HepG2 (cell line): ENCODE measurements around the gene ALDH2. TPM values are rescaled to one million over a fixed set of nuclear protein-coding genes. Genes with fewer than 3 reads are reported as not detected.

Experiments used
- ARNT ChIP-seq: fragments of 450-650 bp; IDR thresholded peaks from 2 replicates; pipeline ENCODE4 v1.6.1; 2017
- CEBPZ ChIP-seq: IDR thresholded peaks from 2 replicates; pipeline ENCODE4 v1.6.1; 2012; ENCODE audit warnings: low read length, improper control_type of control experiment
- HHEX ChIP-seq: IDR thresholded peaks from 2 replicates; pipeline ENCODE4 v1.6.1; 2016; ENCODE audit warnings: control low read depth
- HMG20A ChIP-seq: IDR thresholded peaks from 2 replicates; pipeline ENCODE4 v1.6.1; 2016; ENCODE audit warnings: borderline replicate concordance
- NCOA2 ChIP-seq: sonication (generic); formaldehyde crosslinking; IDR thresholded peaks from 2 replicates; pipeline ENCODE4 v1.8.0; 2022; ENCODE audit warnings: inconsistent platforms
- NFE2 ChIP-seq: sonication (generic); formaldehyde crosslinking; IDR thresholded peaks from 2 replicates; pipeline ENCODE4 v1.4.0; 2020; ENCODE audit warnings: missing genetic modification reagents
- NR2F2 ChIP-seq: IDR thresholded peaks from 2 replicates; pipeline ENCODE4 v1.6.1; 2012; ENCODE audit warnings: low read depth, inconsistent platforms, borderline replicate concordance
- SP5 ChIP-seq: IDR thresholded peaks from 2 replicates; pipeline ENCODE4 v1.6.1; 2016; ENCODE audit warnings: low read depth, borderline replicate concordance
- ZNF10 ChIP-seq: sonication (generic); formaldehyde crosslinking; IDR thresholded peaks from 2 replicates; pipeline ENCODE4 v1.4.0; 2020; ENCODE audit warnings: mild to moderate bottlenecking, low read depth, missing genetic modification reagents, borderline replicate concordance
- ZNF383 ChIP-seq: sonication (generic); formaldehyde crosslinking; IDR thresholded peaks from 2 replicates; pipeline ENCODE4 v1.4.0; 2020; ENCODE audit warnings: missing genetic modification reagents, mild to moderate bottlenecking, borderline replicate concordance
- ZNF530 ChIP-seq: sonication (generic); formaldehyde crosslinking; IDR thresholded peaks from 2 replicates; pipeline ENCODE4 v1.5.0; 2020; ENCODE audit warnings: low read depth, mild to moderate bottlenecking, missing genetic modification reagents
- ZNF839 ChIP-seq: sonication (generic); formaldehyde crosslinking; IDR thresholded peaks from 2 replicates; pipeline ENCODE4 v1.4.0; 2020; ENCODE audit warnings: missing genetic modification reagents, mild to moderate bottlenecking, borderline replicate concordance
- polyA plus RNA-seq, 8 experiments: library from polyadenylated mRNA; depleted of rRNA in 3 of 8; stranded (reverse) in 7 of 8; unstranded in 1 of 8; fragments of >200 nt; fragmentation: Illumina TruSeq in 4 of 8; extraction: Trizol in 4 of 8; gene quantifications; 2 replicates each; pipeline versions ENCODE4 v1.2.1 to v1.2.3, GENCODE V29; 2011 to 2016; ENCODE audit warnings: low read depth in 4 of 8, missing spikeins in 1 of 8, mixed read lengths in 1 of 8; ENCODE audit not compliant: insufficient read depth in 1 of 8
- total RNA-seq, 5 experiments: library from RNA; depleted of rRNA; stranded (reverse); fragments of >200 nt; fragmentation: Illumina TruSeq; extraction: Trizol; gene quantifications; 2 replicates each; pipeline ENCODE4 v1.2.3, GENCODE V29; 2016; ENCODE audit warnings: low read depth in 1 of 5
- TF ChIP-seq, protein P1 (sequence below): sonication (generic); formaldehyde crosslinking; IDR thresholded peaks from 2 replicates; pipeline ENCODE4 v1.8.0; 2022; ENCODE audit warnings: missing genetic modification reagents, mild to moderate bottlenecking, inconsistent platforms, borderline replicate concordance
- TF ChIP-seq, protein P2 (sequence below): sonication (generic); formaldehyde crosslinking; IDR thresholded peaks from 2 replicates; pipeline ENCODE4 v1.5.0; 2020; ENCODE audit warnings: mild to moderate bottlenecking, missing genetic modification reagents
- TF ChIP-seq, protein P3 (sequence below): sonication (generic); formaldehyde crosslinking; IDR thresholded peaks from 2 replicates; pipeline ENCODE4 v1.8.0; 2023; ENCODE audit warnings: mild to moderate bottlenecking, missing genetic modification reagents
- TF ChIP-seq, protein P4 (sequence below): sonication (generic); formaldehyde crosslinking; IDR thresholded peaks from 2 replicates; pipeline ENCODE4 v1.5.0; 2020; ENCODE audit warnings: mild to moderate bottlenecking, missing genetic modification reagents, borderline replicate concordance

The ALDH2 gene
- total and polyA plus RNA-seq, 2 of the 13 experiments (the other 11 are each of a cell fraction or from before 2014, with no cell fraction given): 78.8 to 103 TPM

GRCh38 chr12:111775205-111776193, 8.8 kb downstream of the ALDH2 start (continued):
- TF ChIP-seq, protein P1, sequence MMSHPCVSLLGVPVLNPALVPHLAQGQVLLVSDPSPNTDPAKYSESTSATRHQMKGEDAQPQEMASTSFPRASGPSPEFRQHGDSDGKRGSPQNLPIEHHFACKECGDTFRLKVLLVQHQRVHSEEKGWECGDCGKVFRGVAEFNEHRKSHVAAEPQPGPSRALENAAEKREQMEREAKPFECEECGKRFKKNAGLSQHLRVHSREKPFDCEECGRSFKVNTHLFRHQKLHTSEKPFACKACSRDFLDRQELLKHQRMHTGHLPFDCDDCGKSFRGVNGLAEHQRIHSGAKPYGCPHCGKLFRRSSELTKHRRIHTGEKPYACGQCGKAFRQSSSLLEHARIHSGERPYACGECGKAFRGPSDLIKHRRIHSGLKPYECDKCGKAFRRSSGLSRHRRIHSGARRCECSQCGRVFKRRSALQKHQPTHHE (CRISPR knock-in tag): no peak
- peak; percentile 28; the same call in 1 of the 2 replicates for TF ChIP-seq SP5 (CRISPR knock-in tag)
- no peak for TF ChIP-seq HMG20A (CRISPR knock-in tag)
- TF ChIP-seq NR2F2: 0 out of 2 replicates have a peak, but pooled peaks have one; percentile 13
- no peak for TF ChIP-seq ZNF530 (CRISPR knock-in tag)
- TF ChIP-seq ZNF10 (CRISPR knock-in tag): no peak
- TF ChIP-seq ZNF383: no peak
- TF ChIP-seq, protein P2, sequence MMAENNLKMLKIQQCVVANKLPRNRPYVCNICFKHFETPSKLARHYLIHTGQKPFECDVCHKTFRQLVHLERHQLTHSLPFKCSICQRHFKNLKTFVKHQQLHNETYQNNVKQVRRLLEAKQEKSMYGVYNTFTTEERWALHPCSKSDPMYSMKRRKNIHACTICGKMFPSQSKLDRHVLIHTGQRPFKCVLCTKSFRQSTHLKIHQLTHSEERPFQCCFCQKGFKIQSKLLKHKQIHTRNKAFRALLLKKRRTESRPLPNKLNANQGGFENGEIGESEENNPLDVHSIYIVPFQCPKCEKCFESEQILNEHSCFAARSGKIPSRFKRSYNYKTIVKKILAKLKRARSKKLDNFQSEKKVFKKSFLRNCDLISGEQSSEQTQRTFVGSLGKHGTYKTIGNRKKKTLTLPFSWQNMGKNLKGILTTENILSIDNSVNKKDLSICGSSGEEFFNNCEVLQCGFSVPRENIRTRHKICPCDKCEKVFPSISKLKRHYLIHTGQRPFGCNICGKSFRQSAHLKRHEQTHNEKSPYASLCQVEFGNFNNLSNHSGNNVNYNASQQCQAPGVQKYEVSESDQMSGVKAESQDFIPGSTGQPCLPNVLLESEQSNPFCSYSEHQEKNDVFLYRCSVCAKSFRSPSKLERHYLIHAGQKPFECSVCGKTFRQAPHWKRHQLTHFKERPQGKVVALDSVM (CRISPR knock-in tag): no peak
- no peak for TF ChIP-seq ZNF839 (CRISPR knock-in tag)
- TF ChIP-seq CEBPZ: no peak
- no peak for TF ChIP-seq HHEX (CRISPR knock-in tag)
- TF ChIP-seq, protein P3, sequence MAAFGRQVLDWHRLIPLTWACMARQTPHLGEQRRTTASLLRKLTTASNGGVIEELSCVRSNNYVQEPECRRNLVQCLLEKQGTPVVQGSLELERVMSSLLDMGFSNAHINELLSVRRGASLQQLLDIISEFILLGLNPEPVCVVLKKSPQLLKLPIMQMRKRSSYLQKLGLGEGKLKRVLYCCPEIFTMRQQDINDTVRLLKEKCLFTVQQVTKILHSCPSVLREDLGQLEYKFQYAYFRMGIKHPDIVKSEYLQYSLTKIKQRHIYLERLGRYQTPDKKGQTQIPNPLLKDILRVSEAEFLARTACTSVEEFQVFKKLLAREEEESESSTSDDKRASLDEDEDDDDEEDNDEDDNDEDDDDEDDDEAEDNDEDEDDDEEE (CRISPR knock-in tag): no peak
- TF ChIP-seq ARNT: no peak
- TF ChIP-seq, protein P4, sequence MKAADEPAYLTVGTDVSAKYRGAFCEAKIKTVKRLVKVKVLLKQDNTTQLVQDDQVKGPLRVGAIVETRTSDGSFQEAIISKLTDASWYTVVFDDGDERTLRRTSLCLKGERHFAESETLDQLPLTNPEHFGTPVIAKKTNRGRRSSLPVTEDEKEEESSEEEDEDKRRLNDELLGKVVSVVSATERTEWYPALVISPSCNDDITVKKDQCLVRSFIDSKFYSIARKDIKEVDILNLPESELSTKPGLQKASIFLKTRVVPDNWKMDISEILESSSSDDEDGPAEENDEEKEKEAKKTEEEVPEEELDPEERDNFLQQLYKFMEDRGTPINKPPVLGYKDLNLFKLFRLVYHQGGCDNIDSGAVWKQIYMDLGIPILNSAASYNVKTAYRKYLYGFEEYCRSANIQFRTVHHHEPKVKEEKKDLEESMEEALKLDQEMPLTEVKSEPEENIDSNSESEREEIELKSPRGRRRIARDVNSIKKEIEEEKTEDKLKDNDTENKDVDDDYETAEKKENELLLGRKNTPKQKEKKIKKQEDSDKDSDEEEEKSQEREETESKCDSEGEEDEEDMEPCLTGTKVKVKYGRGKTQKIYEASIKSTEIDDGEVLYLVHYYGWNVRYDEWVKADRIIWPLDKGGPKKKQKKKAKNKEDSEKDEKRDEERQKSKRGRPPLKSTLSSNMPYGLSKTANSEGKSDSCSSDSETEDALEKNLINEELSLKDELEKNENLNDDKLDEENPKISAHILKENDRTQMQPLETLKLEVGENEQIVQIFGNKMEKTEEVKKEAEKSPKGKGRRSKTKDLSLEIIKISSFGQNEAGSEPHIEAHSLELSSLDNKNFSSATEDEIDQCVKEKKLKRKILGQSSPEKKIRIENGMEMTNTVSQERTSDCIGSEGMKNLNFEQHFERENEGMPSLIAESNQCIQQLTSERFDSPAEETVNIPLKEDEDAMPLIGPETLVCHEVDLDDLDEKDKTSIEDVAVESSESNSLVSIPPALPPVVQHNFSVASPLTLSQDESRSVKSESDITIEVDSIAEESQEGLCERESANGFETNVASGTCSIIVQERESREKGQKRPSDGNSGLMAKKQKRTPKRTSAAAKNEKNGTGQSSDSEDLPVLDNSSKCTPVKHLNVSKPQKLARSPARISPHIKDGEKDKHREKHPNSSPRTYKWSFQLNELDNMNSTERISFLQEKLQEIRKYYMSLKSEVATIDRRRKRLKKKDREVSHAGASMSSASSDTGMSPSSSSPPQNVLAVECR: peak; percentile 19; the same call in 1 of the 2 replicates
- TF ChIP-seq NCOA2: 0 out of 2 replicates have a peak, but pooled peaks have one; percentile 28
- no peak for TF ChIP-seq NFE2 (CRISPR knock-in tag)
